ENCODE data around the gene OTOP3.

DNA sequence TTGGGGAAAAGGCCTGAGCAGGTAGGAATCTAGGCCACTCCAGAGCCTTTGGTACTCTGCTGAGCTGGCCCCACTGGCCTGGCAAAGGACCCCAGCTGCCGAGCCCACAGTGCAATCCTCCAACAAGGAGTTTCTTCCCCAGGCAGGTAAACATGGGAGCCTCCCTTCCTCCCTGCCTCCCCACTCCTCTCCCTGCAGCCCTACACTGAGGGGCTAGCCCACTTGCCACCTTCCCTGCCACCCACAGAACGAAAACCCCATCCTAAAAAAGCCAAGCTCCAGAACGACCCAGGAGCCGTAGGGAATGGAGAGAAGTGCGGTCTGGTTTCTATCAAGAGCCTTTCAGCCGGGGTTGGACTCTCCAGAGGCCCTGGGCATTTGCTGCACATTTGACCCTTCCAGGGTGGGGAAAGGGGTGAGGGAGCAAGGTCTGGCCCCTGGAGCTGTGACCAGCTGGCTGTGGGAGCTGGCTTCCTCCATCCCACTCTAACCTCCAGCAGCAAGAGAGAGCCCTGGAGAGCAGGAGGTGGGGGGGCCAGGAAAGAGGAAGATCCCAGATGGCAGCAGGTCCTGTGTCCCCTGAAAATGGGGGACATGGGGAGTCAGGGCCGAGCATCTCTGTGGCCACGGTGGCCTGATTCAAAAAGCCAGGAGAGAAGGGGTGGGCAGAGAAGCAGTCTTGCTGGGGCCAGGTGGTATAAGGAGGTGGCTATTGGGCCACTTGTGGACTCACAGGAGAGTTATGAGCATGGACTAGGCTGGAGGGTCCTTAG lies 35.6 kb downstream of the OTOP3 start:
- TF ChIP-seq EZH2 (IDR thresholded peaks at IDR 0.05; ENCODE audit: borderline replicate concordance, low read length), result no peak
- TF ChIP-seq CTCF (conservative IDR thresholded peaks at IDR 0.05 in 1 of 2, IDR thresholded peaks at IDR 0.05 in 1 of 2; ENCODE audit: extremely low read depth in 1 of 2, insufficient read depth in 1 of 2, low read depth in 1 of 2, low read length in 2 of 2), result no peak
